Stimulated activated CD8-positive, alpha-beta memory T cell treated with anti-CD3 and anti-CD28 coated beads, Interleukin-7, amount 100 ng/mL, for 1 hour (primary cell): ENCODE data around the gene EXOC5.
"Not testable (repeated sequence)": the region's sequence is repeated elsewhere in the genome, so short reads cannot be mapped to it uniquely, and the experiment has no call there.

Experiments used
- DNase-seq, 2 donors: peaks; one replicate each; pipeline ENCODE4 v3.0.0-alpha.2; 2020; ENCODE audit warnings: low read depth in 2 of 2

The EXOC5 gene

DNA sequence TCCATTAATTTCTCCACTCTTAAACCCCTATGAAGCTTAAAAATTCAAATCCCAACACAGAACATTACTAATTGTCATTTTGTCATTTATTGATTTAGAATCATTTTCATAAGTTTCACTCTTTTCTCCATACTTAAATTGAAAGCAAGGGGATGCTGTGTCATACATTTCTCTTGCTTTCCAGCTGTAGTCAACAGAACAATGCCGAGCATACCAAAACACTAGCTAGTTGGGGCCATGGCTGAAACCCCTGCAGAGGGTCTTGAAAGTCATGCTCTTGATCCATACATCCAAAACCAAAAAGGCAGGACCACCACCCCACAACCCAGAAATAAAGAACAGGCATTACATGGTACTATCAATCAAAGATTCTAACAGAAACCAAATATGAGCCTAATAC is 9.0 kb downstream of the EXOC5 start:
- no peak for DNase-seq

DNA sequence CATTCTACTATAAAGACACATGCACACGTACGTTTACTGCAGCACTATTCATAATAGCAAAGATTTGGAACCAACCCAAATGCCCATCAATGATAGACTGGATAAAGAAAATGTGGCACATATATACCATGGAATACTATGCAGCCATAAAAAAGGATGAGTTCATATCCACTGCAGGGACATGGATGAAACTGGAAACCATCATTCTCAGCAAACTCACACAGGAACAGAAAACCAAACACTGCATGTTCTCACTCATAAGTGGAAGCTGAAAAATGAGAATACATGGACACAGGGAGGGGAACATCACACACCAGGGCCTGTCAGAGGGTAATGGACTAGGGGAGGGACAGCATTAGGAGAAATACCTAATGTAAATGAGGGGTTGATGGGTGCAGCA is 10.5 kb downstream of the EXOC5 start:
- DNase-seq = not testable (repeated sequence)

- no peak for DNase-seq
These were observed 13.8 kb downstream of the EXOC5 start for GRCh38 chr14:57254884-57255283.

- DNase-seq = no peak
These were observed 21.6 kb downstream of the EXOC5 start for GRCh38 chr14:57246933-57247657.

- no peak for DNase-seq
These were observed 22.8 kb downstream of the EXOC5 start for GRCh38 chr14:57245941-57246340.

DNA sequence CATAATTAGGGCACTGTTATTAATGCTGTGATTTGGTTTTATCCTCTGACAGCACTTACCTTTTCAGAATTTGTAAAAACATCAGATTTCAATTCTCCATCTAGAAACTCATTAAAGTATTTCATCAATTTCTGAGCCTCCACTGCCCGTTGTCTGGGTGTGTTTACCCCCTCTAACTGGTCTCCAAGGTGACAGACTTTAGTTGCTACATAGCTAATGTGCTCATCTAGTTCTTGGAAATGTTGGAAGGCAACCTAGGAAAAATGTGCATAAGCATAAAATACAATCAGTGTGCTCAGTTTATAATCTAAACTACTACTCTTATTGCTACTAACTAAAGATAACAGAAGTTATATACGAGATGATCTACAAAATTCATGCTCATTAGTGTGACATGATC is 24.6 kb downstream of the EXOC5 start:
- no peak for DNase-seq

DNA sequence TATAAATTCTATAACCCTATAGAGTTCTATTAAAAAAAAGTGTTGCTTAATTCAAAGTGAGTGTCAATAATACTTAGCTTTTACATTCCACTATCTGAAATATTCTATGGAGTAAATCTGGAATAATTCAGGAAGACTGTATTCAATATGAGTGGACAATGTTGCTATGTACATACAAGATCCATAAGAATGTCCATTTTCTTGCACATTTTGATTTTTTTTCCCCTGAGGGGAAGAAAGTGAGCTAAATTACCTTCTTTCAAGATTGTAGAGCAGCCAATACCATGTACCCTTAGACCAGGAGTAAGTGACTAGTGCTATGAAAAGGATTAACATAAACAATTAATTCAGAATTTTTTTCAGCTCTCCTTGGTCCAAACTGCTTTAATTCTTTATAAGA is 25.4 kb downstream of the EXOC5 start:
- DNase-seq = no peak

DNA sequence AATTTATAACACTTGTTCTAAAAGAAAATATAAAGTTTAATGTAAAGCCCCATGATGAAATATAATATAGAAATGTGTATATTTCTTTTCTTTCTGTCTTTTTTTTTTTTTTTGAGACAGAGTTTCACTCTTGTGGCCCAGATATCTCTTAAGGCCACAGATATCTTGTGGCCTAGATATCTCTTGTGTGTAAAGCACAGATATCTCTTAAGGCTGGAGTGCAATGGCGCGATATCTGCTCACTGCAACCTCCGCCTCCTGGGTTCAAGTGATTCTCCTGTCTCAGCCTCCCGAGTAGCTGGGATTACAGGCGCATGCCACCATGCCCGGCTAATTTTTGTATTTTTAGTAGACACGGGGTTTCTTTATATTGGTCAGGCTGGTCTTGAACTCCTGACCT is 28.6 kb downstream of the EXOC5 start:
- not testable (repeated sequence) for DNase-seq

- no peak for DNase-seq
These were observed 36.7 kb downstream of the EXOC5 start for GRCh38 chr14:57232006-57232405.

DNA sequence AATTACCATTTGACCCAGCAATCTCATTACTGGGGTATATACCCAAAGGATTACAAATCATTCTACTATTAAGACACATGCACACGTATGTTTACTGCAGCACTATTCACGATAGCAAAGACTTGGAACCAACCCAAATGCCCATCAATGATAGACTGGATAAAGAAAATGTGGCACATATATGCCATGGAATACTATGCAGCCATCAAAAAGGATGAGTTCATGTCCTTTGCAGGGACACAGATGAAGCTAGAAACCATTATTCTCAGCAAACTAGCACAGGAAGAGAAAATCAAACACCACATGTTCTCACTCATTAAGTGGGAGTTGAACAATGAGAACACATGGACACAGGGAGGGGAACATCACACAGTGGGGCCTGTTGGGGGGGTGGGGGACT is 40.4 kb downstream of the EXOC5 start:
- not testable (repeated sequence) for DNase-seq

DNA sequence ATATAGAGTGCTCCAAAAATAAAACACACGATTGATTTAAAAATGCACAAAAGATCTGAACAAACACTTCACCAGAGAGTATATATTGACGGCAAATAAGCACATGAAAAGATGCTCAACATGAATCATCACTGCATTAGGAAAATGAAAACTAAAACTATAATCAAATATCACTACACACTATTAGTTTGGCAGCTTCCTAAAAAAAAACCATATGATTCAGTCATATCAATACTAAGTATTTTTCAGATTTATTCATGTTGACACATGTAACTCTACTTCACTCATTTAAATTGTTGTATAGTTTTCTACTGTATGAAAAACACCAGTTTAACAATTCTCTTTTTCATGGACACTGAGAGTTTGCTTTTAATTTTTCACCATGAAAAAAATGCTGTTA is 41.6 kb downstream of the EXOC5 start:
- DNase-seq = no peak

GRCh38 chr14:57221931-57222330 is 46.8 kb downstream of the EXOC5 start:
- DNase-seq = no peak

- DNase-seq = no peak
These were observed 55.8 kb downstream of the EXOC5 start for GRCh38 chr14:57212919-57213318.

DNA sequence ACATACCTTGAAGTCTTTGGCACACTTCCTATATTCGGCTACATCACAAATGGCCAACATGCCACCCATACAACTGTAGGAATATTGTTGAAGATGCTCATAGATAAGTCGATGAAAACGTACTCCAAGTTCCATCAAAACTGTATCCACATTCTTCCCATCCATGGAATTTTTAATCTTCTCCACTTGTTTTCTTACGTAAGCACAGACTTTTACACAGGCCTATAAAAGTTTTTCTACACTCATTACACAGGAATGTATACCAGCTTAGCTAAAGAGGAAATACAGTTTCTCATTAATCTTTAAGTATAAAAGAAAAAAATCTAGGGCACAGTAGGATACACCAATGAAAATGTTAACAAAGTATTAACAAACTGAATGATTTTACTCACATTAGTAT is 59.1 kb downstream of the EXOC5 start:
- DNase-seq = no peak

DNA sequence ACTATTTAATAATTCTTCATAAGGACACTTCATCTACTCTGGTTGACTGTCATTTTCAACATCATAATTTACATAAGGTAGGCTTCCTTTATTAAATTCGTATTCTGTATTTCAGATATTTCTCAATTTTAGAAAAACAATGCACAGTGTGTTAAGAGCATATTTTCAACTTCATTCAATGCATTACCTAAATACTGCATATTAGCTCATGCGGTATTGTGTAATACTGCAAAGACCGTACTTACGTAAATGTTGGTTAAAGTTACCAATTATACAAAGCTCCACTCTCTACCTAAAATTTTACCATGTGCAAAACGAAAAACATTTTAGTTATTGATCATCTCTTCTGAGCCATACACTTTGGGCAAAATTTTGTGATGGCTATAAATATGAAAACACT is 62.8 kb downstream of the EXOC5 start:
- no peak for DNase-seq

DNA sequence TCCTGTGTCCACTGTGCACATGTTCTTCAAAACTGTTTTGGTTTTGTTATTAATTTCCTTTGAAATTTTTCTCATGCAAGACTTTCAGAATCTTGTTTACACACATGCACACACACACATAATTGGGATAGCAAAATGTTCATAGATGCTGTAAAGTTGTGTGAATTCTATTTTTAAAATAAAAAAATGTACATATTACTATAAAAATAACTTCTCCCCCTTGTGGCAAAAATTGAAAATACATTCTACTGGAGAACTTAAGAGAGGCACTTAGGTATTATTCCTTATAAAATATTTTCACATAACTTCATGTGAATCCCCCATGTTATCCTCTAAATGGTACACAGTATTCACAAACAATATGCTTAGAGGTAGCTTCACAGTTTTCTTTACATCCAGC is 66.0 kb downstream of the EXOC5 start:
- DNase-seq = not testable (repeated sequence)

DNA sequence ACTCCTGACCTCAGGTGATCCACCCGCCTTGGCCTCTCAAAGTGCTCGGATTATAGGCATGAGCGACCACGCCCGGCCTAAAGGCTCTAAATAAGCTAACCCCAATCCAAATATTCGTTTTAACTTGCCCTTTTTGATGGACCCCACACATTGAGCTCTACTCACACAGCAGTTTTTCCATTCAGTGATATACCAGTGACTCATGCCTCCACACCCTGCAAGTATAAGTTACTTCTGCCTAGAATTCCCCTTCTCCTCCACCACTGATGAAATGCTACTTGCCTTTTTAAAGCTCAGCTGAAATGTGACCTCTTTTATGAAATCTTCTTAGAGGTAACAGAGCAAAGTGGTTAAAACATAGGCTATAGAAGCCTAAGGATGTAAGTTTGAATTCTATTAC is 68.8 kb downstream of the EXOC5 start:
- no peak for DNase-seq

DNA sequence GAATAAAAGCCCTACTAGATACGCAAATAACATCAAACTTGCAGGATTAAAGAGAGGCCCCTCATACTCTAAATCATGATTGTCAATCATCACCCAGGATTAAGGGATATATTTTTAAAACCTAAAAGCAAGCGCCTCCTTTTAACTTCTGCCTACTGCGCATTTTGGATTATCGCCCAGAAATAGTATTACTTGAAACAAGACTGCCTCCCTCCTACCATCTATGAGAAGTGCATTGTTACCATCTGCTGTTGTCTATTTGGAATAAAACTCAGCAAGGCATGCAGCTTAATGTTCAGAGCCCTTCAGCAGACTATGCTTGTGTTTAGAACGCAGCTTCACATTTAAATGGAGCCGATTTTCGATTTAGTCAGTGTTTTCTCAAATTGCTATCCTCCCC is 79.6 kb downstream of the EXOC5 start:
- DNase-seq = no peak

- DNase-seq = no peak
These were observed 85.8 kb downstream of the EXOC5 start for GRCh38 chr14:57182760-57183503.

DNA sequence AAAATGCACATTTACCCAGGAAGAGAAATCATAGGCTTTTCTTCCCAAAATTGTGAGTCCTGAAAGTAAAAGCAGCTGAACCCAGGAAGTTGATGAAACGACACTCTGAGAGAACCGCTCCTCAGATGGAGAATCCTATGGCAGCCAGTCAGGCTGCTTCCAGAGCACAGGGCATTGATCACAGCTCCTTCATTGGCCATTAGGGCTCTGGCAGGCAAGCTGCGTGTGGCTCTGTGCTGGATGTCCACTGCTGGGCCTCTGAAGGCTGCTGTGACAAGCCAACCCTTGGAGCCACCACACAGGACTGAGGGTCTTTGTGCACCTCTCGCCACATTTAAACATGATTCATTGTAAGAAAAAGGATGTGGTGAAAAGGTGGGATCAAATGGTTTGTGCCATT is 89.4 kb downstream of the EXOC5 start:
- no peak for DNase-seq

DNA sequence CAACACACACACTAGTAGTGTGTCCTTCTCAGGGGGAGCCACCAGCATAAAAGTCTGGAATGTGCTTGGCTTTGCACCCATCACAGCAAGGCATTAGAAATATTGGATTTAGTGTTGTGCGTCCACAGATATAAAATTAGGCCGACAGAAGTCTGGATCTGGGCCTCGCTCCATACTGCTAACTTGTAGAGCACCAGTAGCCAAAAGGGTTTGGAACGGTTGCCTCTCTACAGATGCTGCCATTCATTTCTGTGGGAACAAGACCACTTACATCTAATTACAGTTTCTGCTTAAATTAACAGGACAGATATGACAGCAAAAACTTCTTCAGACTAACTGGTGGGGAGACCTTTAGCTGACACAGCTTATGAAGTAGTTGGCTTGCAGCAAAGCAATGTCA is 94.2 kb downstream of the EXOC5 start:
- DNase-seq = no peak

DNA sequence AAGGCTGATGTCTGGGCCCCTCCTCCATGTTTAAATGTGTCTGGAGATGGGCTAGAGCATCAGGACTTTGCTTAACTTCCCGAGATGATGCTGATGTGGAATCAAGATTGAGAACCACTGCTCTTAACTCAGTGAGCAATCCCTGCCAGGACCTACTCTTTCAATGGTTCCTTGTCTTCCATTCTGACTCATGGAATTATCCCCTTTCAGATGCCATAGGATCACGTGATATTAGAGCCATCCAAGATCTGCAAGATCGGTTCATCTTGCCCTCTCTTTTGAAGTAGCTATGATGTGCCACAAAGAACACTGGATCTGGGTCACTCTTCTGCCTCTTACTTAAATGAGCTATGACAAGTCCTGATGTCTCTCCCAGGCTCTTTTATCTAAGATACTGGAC is 96.8 kb downstream of the EXOC5 start:
- no peak for DNase-seq

GRCh38 chr14:57171363-57171762 is 97.3 kb downstream of the EXOC5 start:
- DNase-seq = no peak

DNA sequence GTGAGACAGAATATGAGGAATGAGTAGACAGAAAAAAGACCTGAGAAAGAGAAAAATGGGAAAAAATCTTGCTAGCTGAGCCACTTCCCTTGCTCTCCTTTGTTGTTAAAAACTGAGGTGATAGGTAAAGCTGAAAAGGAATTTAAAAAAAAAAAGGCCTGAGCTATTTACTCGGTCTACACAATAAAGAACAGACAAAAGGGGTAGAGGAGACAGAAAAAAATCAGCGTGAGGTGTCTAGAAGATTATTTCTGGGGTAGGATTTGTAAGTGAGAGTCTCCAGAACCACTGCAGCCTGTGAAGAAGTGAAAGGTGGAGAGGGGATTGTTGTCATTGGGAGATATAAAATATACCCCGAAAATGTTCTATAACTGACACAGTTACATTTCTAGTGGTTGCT is 98.8 kb downstream of the EXOC5 start:
- no peak for DNase-seq
